CD1c-positive myeloid dendritic cell (primary cell): Measurements from ENCODE around the gene UTP20.
A peak's percentile ranks its signal among the peaks of the same experiment; 100 is the strongest.
"Not testable (repeated sequence)": the region's sequence is repeated elsewhere in the genome, so short reads cannot be mapped to it uniquely, and the experiment has no call there.

Experiments used
- DNase-seq: peaks from one replicate; pipeline ENCODE4 v3.0.0-alpha.2; 2016; ENCODE audit errors: extremely low spot score

UTP20 gene

GRCh38 chr12:101327051-101327450, 47.1 kb downstream of the UTP20 start:
- DNase-seq: no peak

GRCh38 chr12:101327546-101327945, 47.6 kb downstream of the UTP20 start:
- no peak for DNase-seq

- no peak for DNase-seq
Measured at GRCh38 chr12:101328917-101329316, 49.0 kb downstream of the UTP20 start.

- no peak for DNase-seq
Measured at GRCh38 chr12:101330631-101331030, 50.7 kb downstream of the UTP20 start.

- no peak for DNase-seq
Measured at GRCh38 chr12:101336437-101336836, 56.5 kb downstream of the UTP20 start.

GRCh38 chr12:101338087-101338486, 58.2 kb downstream of the UTP20 start:
- no peak for DNase-seq

GRCh38 chr12:101343893-101344292, 64.0 kb downstream of the UTP20 start:
- no peak for DNase-seq

GRCh38 chr12:101351682-101352081, 71.8 kb downstream of the UTP20 start:
- DNase-seq: no peak

- peak; percentile 59 for DNase-seq
Measured at GRCh38 chr12:101356794-101357193, 76.9 kb downstream of the UTP20 start.

- no peak for DNase-seq
Measured at GRCh38 chr12:101361455-101361854, 81.5 kb downstream of the UTP20 start.

GRCh38 chr12:101368016-101368415, 88.1 kb downstream of the UTP20 start:
- no peak for DNase-seq

- no peak for DNase-seq
Measured at GRCh38 chr12:101372431-101372830, 92.5 kb downstream of the UTP20 start.

GRCh38 chr12:101375573-101375972, 95.7 kb downstream of the UTP20 start:
- DNase-seq: no peak

- no peak for DNase-seq
Measured at GRCh38 chr12:101379149-101379548, 99.2 kb downstream of the UTP20 start.

GRCh38 chr12:101391181-101391580, 111.3 kb downstream of the UTP20 start:
- DNase-seq: not testable (repeated sequence)

GRCh38 chr12:101407049-101407435, 127.1 kb downstream of the UTP20 start:
- no peak for DNase-seq

GRCh38 chr12:101407436-101408345, 127.8 kb downstream of the UTP20 start, which contains the start of gene ARL1:
ARL1 (minus strand) TSS chr12:101407772; CDS start chr12:101407645, 127 bp downstream.
- peak; percentile 94 for DNase-seq

GRCh38 chr12:101410169-101410568, 130.3 kb downstream of the UTP20 start:
- not testable (repeated sequence) for DNase-seq

- DNase-seq: peak; percentile 80
Measured at GRCh38 chr12:101414533-101415119, 134.7 kb downstream of the UTP20 start.

- DNase-seq: no peak
Measured at GRCh38 chr12:101415228-101415627, 135.3 kb downstream of the UTP20 start.

GRCh38 chr12:101422066-101422465, 142.2 kb downstream of the UTP20 start:
- DNase-seq: not testable (repeated sequence)

GRCh38 chr12:101424620-101425019, 144.7 kb downstream of the UTP20 start:
- DNase-seq: no peak

- peak; percentile 73 for DNase-seq
Measured at GRCh38 chr12:101430456-101430855, 150.6 kb downstream of the UTP20 start.
